ENCODE data around the gene PRAMEF20.
"Not testable (repeated sequence)": the region's sequence is repeated elsewhere in the genome, so short reads cannot be mapped to it uniquely, and the experiment has no call there.

GRCh38 chr1:13389332-13389731, 20.9 kb upstream of the PRAMEF20 start, which contains the start of gene PRAMEF17:
- TF ChIP-seq EZH2 (IDR thresholded peaks at IDR 0.05); POLR2AphosphoS5 (IDR thresholded peaks at IDR 0.05; ENCODE audit: borderline replicate concordance, low read depth, low read length): not testable (repeated sequence)
